GM10266 (cell line): ENCODE results near the gene APC.
"Not testable (repeated sequence)": the region's sequence is repeated elsewhere in the genome, so short reads cannot be mapped to it uniquely, and the experiment has no call there.

Experiments
- DNase-seq: peaks from one replicate; pipeline ENCODE4 v3.0.0; 2012; ENCODE audit errors: extremely low spot score
- CTCF ChIP-seq: IDR thresholded peaks from 2 replicates; pipeline ENCODE4 v1.5.1; 2012; ENCODE audit warnings: mild to moderate bottlenecking, low read depth; ENCODE audit not compliant: control insufficient read depth, insufficient read depth; ENCODE audit errors: missing control alignments

APC gene

GRCh38 chr5:112706446-112707016 is 31.2 kb upstream of the APC start:
- no peak for TF ChIP-seq CTCF
- no peak for DNase-seq

- DNase-seq = peak; percentile 93
- no peak for TF ChIP-seq CTCF
Observed at GRCh38 chr5:112707187-112708102, 30.2 kb upstream of the APC start.

- TF ChIP-seq CTCF = no peak
- no peak for DNase-seq
Observed at GRCh38 chr5:112708103-112708622, 29.5 kb upstream of the APC start.

- no peak for TF ChIP-seq CTCF
- DNase-seq = no peak
Observed at GRCh38 chr5:112709416-112709815, 28.3 kb upstream of the APC start.

- no peak for TF ChIP-seq CTCF
- no peak for DNase-seq
Observed at GRCh38 chr5:112710896-112711295, 26.8 kb upstream of the APC start.

- TF ChIP-seq CTCF = no peak
- no peak for DNase-seq
Observed at GRCh38 chr5:112711436-112711835, 26.2 kb upstream of the APC start.

- no peak for TF ChIP-seq CTCF
- no peak for DNase-seq
Observed at GRCh38 chr5:112713206-112713605, 24.5 kb upstream of the APC start.

GRCh38 chr5:112716895-112717294 is 20.8 kb upstream of the APC start:
- not testable (repeated sequence) for DNase-seq
